Measurements from ENCODE around the gene TXNRD2. TPM values are rescaled to one million over a fixed set of nuclear protein-coding genes. Genes with fewer than 3 reads are reported as not detected.

Gene TXNRD2
- total and polyA plus RNA-seq, 8 donors = 6.4 to 69.5 (median 42.3) TPM

DNA sequence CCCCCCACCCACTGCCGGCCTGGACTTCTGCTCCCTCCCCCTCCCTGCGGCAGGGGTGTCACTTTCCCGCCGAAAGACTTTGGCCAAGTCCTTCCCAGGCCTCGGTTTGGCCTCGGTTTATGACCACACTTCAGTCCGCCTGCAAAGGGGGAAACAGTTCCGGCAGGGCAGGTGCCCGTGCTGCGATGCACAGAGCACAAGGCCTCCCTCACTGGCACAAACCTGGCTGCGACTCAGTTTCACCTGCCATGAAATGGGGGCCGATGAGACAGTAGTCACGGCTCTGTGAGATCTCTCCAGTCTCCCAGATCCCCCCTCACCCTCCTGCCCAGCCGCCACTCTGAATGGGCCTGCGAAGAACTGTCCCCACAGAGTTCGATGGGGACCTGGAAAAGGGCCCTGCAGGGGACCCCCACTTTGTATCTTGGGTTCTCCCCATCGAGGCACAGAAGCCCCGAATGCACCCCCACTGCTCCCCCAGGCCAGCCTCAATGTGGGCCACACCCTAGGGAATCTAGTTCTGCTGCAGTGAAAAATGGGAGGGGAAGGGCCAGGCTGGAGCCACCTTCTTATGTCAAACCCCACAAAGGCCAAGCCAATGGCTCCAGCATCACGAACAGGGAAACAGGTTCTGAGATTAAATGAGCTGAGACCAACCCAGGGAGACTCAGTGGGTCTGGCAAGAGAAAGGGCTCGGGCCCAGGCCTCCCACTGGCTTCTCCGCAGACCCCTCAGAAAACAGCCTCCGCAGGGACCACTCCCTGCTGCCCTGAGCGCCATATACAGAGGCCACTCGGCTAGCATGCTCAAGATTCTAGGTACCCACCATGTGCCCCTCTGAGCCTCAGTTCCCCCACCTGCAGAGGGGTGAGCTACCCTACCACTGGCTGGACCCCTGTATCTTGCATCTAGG, 46.0 kb upstream of the TXNRD2 start:
- H3K4me1 ChIP-seq = peaks cover 14 to 67% (median 31%) of the 10 kb centered on the region in 4 donors
- TF ChIP-seq EP300 (IDR thresholded peaks at IDR 0.05) (no peak), POLR2AphosphoS5 (IDR thresholded peaks at IDR 0.05) (no peak), POLR2A (IDR thresholded peaks at IDR 0.05) (no peak)

DNA sequence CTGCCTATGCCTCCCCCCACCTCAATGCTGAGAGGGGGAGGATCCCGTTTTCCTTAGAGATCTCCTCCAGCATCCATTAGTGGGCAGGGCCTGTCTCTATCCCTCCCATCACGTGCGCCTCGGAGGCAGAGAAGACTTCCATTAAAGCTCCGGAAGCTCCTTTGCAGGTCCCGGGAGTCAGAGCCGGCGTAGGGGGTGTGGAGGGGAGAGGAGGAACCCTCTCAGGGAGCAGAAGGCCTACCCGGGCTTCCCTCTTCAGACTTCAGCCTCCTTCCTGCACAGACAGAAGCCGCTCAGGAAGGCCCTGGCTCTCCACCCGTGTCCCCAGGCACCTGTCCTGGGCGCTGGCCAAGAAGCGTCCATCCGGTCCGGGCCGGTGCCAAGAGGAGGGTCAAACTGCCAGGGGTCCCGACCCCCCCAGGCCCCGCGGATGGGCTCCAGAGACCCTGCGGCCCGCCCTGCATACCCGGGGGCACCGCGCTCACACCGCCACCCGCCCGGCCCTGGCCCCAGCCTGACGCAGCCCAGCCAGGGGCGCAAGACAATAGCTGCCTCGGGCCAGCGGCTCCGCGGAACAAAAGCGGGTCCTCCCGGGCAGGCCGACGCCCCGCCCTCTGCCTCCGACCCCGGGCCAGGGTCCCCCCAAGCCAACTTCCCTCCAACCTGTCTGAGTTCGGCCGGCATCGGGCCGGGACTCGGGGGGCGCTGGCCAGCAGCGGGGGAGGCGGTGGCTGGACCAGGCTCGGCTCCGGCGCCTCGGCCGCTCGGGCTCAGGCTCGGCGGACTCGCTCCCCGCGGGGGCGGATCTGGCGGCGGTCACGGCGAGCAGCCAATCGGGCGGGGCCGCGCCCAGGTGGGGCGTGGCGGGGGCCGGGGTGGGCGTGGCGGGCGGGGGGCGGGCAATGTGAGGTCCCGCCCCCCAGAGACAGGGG, 45.1 kb upstream of the TXNRD2 start:
- intact Hi-C loops (cut with DNase I; ENCODE audit: low total_unique reads) = no loop called here
- 2 to 6% (median 4%) methylated on average over 23 to 64 of the region's 76 CpGs for WGBS, 5 donors
- TF ChIP-seq POLR2A (IDR thresholded peaks at IDR 0.05) (no peak), POLR2AphosphoS5 (IDR thresholded peaks at IDR 0.05) (peak; percentile 63 to 74 (median 66))

More for the DNA sequence above, 46.0 kb upstream of the TXNRD2 start:
- WGBS, 5 donors = 58 to 75% (median 68%) methylated on average over 11 to 23 of the region's 24 CpGs
- H3K27me3 ChIP-seq = no peaks in the 10 kb centered on the region
- no peaks in the 10 kb centered on the region for H3K36me3 ChIP-seq
- no peak for DNase-seq
- no peaks in the 10 kb centered on the region for H3K9me3 ChIP-seq
- H3K27ac ChIP-seq = peak overlapping the region in 2 of 5 donors; percentile 83 to 88
- intact Hi-C loops (cut with DNase I; ENCODE audit: low total_unique reads) = no loop called here
- peak overlapping the region; percentile 61 to 71 (median 69) for H3K4me3 ChIP-seq

DNA sequence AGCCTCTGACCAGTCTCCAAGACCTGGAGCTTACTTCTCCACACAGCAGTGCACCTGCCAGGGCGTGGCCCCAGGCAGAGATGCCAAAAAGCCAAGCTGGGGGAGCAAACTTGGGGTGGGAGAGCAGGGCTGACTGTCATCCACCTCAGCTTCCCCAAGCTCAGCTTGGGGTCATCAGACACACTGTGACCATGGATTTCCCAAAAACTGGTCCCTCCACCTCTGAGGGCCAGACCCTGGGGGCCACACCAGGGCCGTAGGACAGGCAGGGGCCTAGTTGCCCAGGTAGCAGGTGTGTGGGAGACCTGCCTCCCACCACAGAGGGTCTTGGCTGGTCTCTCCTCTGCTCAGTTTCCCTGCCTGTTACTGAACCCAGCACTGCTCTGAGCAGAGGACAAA, 44.4 kb upstream of the TXNRD2 start:
- DNase-seq = no peak
- H3K27me3 ChIP-seq = no peaks in the 10 kb centered on the region
- peak overlapping the region in 4 of 5 donors; percentile 76 to 88 (median 81) for H3K27ac ChIP-seq
- 52 to 71% (median 60%) methylated on average over 1 to 2 of the region's 2 CpGs for WGBS, 5 donors
- intact Hi-C loops (cut with DNase I; ENCODE audit: low total_unique reads) = no loop called here
- H3K4me1 ChIP-seq = peaks cover 14 to 52% (median 31%) of the 10 kb centered on the region in 4 donors
- no peaks in the 10 kb centered on the region for H3K9me3 ChIP-seq
- H3K36me3 ChIP-seq = peaks cover 5 to 10% (median 9%) of the 10 kb centered on the region in 4 donors
- TF ChIP-seq, protein P1, sequence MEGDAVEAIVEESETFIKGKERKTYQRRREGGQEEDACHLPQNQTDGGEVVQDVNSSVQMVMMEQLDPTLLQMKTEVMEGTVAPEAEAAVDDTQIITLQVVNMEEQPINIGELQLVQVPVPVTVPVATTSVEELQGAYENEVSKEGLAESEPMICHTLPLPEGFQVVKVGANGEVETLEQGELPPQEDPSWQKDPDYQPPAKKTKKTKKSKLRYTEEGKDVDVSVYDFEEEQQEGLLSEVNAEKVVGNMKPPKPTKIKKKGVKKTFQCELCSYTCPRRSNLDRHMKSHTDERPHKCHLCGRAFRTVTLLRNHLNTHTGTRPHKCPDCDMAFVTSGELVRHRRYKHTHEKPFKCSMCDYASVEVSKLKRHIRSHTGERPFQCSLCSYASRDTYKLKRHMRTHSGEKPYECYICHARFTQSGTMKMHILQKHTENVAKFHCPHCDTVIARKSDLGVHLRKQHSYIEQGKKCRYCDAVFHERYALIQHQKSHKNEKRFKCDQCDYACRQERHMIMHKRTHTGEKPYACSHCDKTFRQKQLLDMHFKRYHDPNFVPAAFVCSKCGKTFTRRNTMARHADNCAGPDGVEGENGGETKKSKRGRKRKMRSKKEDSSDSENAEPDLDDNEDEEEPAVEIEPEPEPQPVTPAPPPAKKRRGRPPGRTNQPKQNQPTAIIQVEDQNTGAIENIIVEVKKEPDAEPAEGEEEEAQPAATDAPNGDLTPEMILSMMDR (IDR thresholded peaks at IDR 0.05) = no peak
- TF ChIP-seq POLR2A (IDR thresholded peaks at IDR 0.05) (no peak), EP300 (IDR thresholded peaks at IDR 0.05) (no peak), POLR2AphosphoS5 (IDR thresholded peaks at IDR 0.05) (no peak)
- peak overlapping the region; percentile 61 to 71 (median 69) for H3K4me3 ChIP-seq

More for the DNA sequence above, 45.1 kb upstream of the TXNRD2 start:
- Histone ChIP-seq H3K27ac (peak overlapping the region; percentile 37 to 88 (median 79)), H3K27me3 (no peaks in the 10 kb centered on the region), H3K36me3 (peaks cover 0 to 3% (median 3%) of the 10 kb centered on the region in 4 donors), H3K9me3 (no peaks in the 10 kb centered on the region), H3K4me1 (peaks cover 14 to 58% (median 31%) of the 10 kb centered on the region in 4 donors), H3K4me3 (peak overlapping the region; percentile 61 to 71 (median 69))
- DNase-seq = peak; percentile 79 to 93

DNA sequence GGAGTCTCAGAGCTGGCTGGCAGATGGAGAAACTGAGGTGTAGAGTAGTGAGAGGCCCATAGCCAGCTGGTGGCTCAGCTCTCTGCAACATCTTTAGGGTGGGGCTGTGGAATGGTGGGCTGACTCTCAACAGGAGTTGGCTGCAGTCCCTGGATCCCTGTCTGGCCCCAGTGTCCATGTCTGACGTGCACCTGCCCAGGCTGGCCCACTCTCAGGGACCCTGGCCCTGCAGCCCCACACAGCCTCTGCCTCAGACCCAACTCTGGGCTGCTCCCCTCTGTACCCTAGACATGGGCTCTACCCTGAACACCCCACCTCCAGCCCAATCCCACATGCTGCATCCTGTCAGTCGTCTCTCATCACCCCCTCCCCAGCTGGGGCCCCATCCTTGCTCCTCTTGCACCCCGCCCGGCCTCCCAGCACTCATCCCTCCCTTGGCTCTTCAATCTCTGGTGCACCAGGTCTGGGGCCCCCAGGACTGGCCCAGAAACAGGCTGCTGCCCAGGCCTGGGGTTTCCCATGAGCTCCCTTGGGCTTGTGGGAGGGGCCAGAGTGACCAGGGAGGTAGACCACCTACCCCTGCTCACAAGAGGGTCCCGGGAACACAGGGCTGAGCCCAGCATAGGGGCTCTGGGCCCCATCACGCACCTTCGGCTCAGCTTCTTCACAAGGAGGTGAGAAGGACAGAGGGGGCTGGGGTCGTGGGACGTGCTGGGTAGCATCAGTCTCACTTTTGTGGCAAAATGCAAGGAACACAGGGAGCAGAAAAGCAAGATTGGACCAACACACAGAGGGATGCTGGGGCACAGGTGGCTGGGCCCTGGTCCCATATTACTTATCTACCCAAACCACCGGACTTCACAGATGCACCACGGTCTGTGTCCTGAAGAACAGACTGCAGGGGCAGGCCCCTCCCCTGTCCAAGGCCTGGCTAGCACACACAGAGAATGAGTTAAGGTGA, 43.5 kb upstream of the TXNRD2 start:
- 80 to 95% (median 86%) methylated on average over 7 to 11 of the region's 11 CpGs for WGBS, 5 donors
- H3K36me3 ChIP-seq = peaks cover 6 to 19% (median 17%) of the 10 kb centered on the region in 4 donors
- H3K4me1 ChIP-seq = peaks cover 14 to 44% (median 31%) of the 10 kb centered on the region in 4 donors
- intact Hi-C loops (cut with DNase I; ENCODE audit: low total_unique reads) = no loop called here
- no peaks in the 10 kb centered on the region for H3K9me3 ChIP-seq
- no peaks in the 10 kb centered on the region for H3K27me3 ChIP-seq
- no peak for DNase-seq
- H3K27ac ChIP-seq = peak overlapping the region in 3 of 5 donors; percentile 40 to 88 (median 54)
- TF ChIP-seq, protein P1 (IDR thresholded peaks at IDR 0.05) = no peak
- peak overlapping the region in 1 of 4 donors; percentile 61 for H3K4me3 ChIP-seq
